Measurements from ENCODE around the gene APOBEC3G.
"Not testable (repeated sequence)": the region's sequence is repeated elsewhere in the genome, so short reads cannot be mapped to it uniquely, and the experiment has no call there.

Gene APOBEC3G

GRCh38 chr22:39068033-39068785, 8.9 kb upstream of the APOBEC3G start:
- no peak for DNase-seq

GRCh38 chr22:39070186-39070585, 6.9 kb upstream of the APOBEC3G start:
- no peak for DNase-seq

GRCh38 chr22:39072581-39072981, 4.5 kb upstream of the APOBEC3G start:
- not testable (repeated sequence) for DNase-seq

- DNase-seq = no peak
Measured at GRCh38 chr22:39073981-39074380, 3.1 kb upstream of the APOBEC3G start.

- not testable (repeated sequence) for DNase-seq
Measured at GRCh38 chr22:39076155-39077025, 685 bp upstream of the APOBEC3G start.

GRCh38 chr22:39077912-39078311, 837 bp downstream of the APOBEC3G start:
- not testable (repeated sequence) for DNase-seq

GRCh38 chr22:39078329-39078728, 1.3 kb downstream of the APOBEC3G start:
- no peak for DNase-seq

- DNase-seq = not testable (repeated sequence)
Measured at GRCh38 chr22:39079054-39079637, 2.1 kb downstream of the APOBEC3G start.

GRCh38 chr22:39080052-39080762, 3.1 kb downstream of the APOBEC3G start:
- DNase-seq = no peak

- no peak for DNase-seq
Measured at GRCh38 chr22:39081016-39081415, 3.9 kb downstream of the APOBEC3G start.

- no peak for DNase-seq
Measured at GRCh38 chr22:39081598-39081997, 4.5 kb downstream of the APOBEC3G start.

- DNase-seq = no peak
Measured at GRCh38 chr22:39083212-39084165, 6.4 kb downstream of the APOBEC3G start.

GRCh38 chr22:39084666-39085065, 7.6 kb downstream of the APOBEC3G start:
- no peak for DNase-seq

GRCh38 chr22:39087098-39087497, 10.0 kb downstream of the APOBEC3G start:
- DNase-seq = no peak

GRCh38 chr22:39087881-39088684, 11.0 kb downstream of the APOBEC3G start:
- DNase-seq = no peak

GRCh38 chr22:39088685-39089032, 11.6 kb downstream of the APOBEC3G start:
- DNase-seq = no peak

- no peak for DNase-seq
Measured at GRCh38 chr22:39089928-39090327, 12.9 kb downstream of the APOBEC3G start.

GRCh38 chr22:39090426-39091064, 13.5 kb downstream of the APOBEC3G start:
- DNase-seq = peak; percentile 90

GRCh38 chr22:39091126-39092081, 14.3 kb downstream of the APOBEC3G start:
- no peak for DNase-seq

Measured in activated effector memory CD4-positive, alpha-beta T cell treated with Interleukin-2 at 50 U/mL for 16 hours (primary cell).